GM23338 (cell line): Measurements from ENCODE around the gene CCDC73. TPM values are rescaled to one million over a fixed set of nuclear protein-coding genes. Genes with fewer than 3 reads are reported as not detected.

Experiments used
- ATAC-seq: fragments of 200-7000 bp; cut with Tn5 transposase; 3 replicates; pipeline ENCODE4 v1.9.1; 2020
- DNase-seq: peaks from one replicate; pipeline ENCODE4 v3.0.0-alpha.2; 2015; ENCODE audit warnings: low spot score
- H2AFZ ChIP-seq: fragments of 200-600 bp; sonication (generic); 2 replicates; pipeline ENCODE4 v1.8.0; 2016; ENCODE audit warnings: antibody characterized with exemption, mild to moderate bottlenecking, moderate library complexity
- H3F3A ChIP-seq: fragments of 200-600 bp; sonication (generic); replicated peaks from 2 replicates; pipeline ENCODE4 v1.8.0; 2017; ENCODE audit warnings: antibody characterized with exemption, mixed run types, low read depth
- H3K27ac ChIP-seq: fragments of 200-600 bp; sonication (generic); 2 replicates; pipeline ENCODE4 v1.6.1; 2016; ENCODE audit warnings: low read depth
- H3K27me3 ChIP-seq: fragments of 200-600 bp; sonication (generic); 2 replicates; pipeline ENCODE4 v1.8.0; 2016; ENCODE audit warnings: mild to moderate bottlenecking, mixed run types, moderate library complexity; ENCODE audit not compliant: insufficient read depth
- H3K36me3 ChIP-seq: fragments of 200-600 bp; sonication (generic); 2 replicates; pipeline ENCODE4 v1.8.0; 2016; ENCODE audit warnings: mild to moderate bottlenecking; ENCODE audit not compliant: insufficient read depth
- H3K4me1 ChIP-seq: fragments of 200-600 bp; sonication (generic); 2 replicates; pipeline ENCODE4 v1.8.0; 2016; ENCODE audit warnings: mild to moderate bottlenecking, moderate library complexity; ENCODE audit not compliant: insufficient read depth
- H3K4me2 ChIP-seq: fragments of 200-600 bp; sonication (generic); 2 replicates; pipeline ENCODE4 v1.7.1; 2017; ENCODE audit warnings: mixed run types
- H3K4me3 ChIP-seq: fragments of 200-600 bp; sonication (generic); 2 replicates; pipeline ENCODE4 v1.6.1; 2016; ENCODE audit warnings: mixed run types
- H3K79me2 ChIP-seq: fragments of 200-600 bp; sonication (generic); replicated peaks from 2 replicates; pipeline ENCODE4 v1.8.0; 2017; ENCODE audit warnings: mild to moderate bottlenecking; ENCODE audit not compliant: insufficient read depth
- H3K9me2 ChIP-seq: fragments of 200-600 bp; sonication (generic); 2 replicates; pipeline ENCODE4 v1.8.0; 2017; ENCODE audit not compliant: insufficient read depth
- H4K20me1 ChIP-seq: fragments of 200-600 bp; sonication (generic); replicated peaks from 2 replicates; pipeline ENCODE4 v1.8.0; 2017; ENCODE audit warnings: mild to moderate bottlenecking; ENCODE audit not compliant: insufficient read depth
- H3K27ac Mint-ChIP-seq: 2 replicates; pipeline ENCODE4 v1.8.0; 2020; ENCODE audit warnings: inconsistent platforms, mild to moderate bottlenecking, moderate library complexity, mixed read lengths
- H3K27me3 Mint-ChIP-seq: 3 replicates; pipeline ENCODE4 v1.8.0; 2022; ENCODE audit warnings: low read depth, mild to moderate bottlenecking, moderate library complexity, mixed read lengths, inconsistent platforms; ENCODE audit not compliant: insufficient read depth, poor library complexity
- H3K36me3 Mint-ChIP-seq: 3 replicates; pipeline ENCODE4 v1.8.0; 2021; ENCODE audit warnings: low read depth, mild to moderate bottlenecking, inconsistent platforms, moderate library complexity, mixed read lengths
- H3K4me1 Mint-ChIP-seq: 3 replicates; pipeline ENCODE4 v1.8.0; 2020; ENCODE audit warnings: mild to moderate bottlenecking, inconsistent platforms, mixed read lengths
- H3K4me3 Mint-ChIP-seq: 3 replicates; pipeline ENCODE4 v1.8.0; 2021; ENCODE audit warnings: moderate library complexity, mild to moderate bottlenecking, inconsistent platforms, mixed read lengths
- H3K9me3 Mint-ChIP-seq: 3 replicates; pipeline ENCODE4 v1.8.0; 2020; ENCODE audit warnings: moderate library complexity, mild to moderate bottlenecking, inconsistent platforms, mixed read lengths
- CREB1 ChIP-seq: fragments of 250-450 bp; sonication (Bioruptor Pico); IDR thresholded peaks from 2 replicates; pipeline ENCODE4 v1.5.0; 2020; ENCODE audit warnings: low read depth, mild to moderate bottlenecking, moderate library complexity
- EZH2 ChIP-seq: fragments of 200-600 bp; sonication (generic); IDR thresholded peaks from one replicate; pipeline ENCODE4 v1.8.0; 2017; ENCODE audit warnings: antibody characterized with exemption, mild to moderate bottlenecking, low read depth; ENCODE audit not compliant: unreplicated experiment
- EZH2phosphoT487 ChIP-seq: fragments of 200-600 bp; sonication (generic); IDR thresholded peaks from one replicate; pipeline ENCODE4 v1.8.1; 2018; ENCODE audit warnings: antibody characterized with exemption; ENCODE audit not compliant: unreplicated experiment
- JUNB ChIP-seq: IDR thresholded peaks from one replicate; pipeline ENCODE4 v1.6.1; 2016; ENCODE audit warnings: antibody characterized with exemption; ENCODE audit not compliant: unreplicated experiment
- NANOG ChIP-seq: IDR thresholded peaks from 2 replicates; pipeline ENCODE4 v1.6.1; 2016; ENCODE audit warnings: antibody characterized with exemption, borderline replicate concordance
- POLR2AphosphoS5 ChIP-seq: IDR thresholded peaks from 2 replicates; pipeline ENCODE4 v1.6.1; 2016; ENCODE audit warnings: antibody characterized with exemption, low read depth
- STAT1 ChIP-seq: IDR thresholded peaks from one replicate; pipeline ENCODE4 v1.6.1; 2016; ENCODE audit warnings: antibody characterized with exemption; ENCODE audit not compliant: unreplicated experiment
- ZNF114 ChIP-seq: fragments of 250-450 bp; sonication (Bioruptor Pico); IDR thresholded peaks from 2 replicates; pipeline ENCODE4 v1.5.0; 2020; ENCODE audit warnings: mild to moderate bottlenecking, moderate library complexity
- ZNF331 ChIP-seq: fragments of 250-450 bp; sonication (Bioruptor Pico); IDR thresholded peaks from 2 replicates; pipeline ENCODE4 v1.5.0; 2020; ENCODE audit warnings: low read depth, mild to moderate bottlenecking, moderate library complexity
- polyA plus RNA-seq: library from polyadenylated mRNA; unstranded; fragments of >200 nt; fragmentation: Nextera tagmentation; extraction: Ambion mirVana; gene quantifications from 2 replicates; pipeline ENCODE4 v1.2.1, GENCODE V29; 2016
- total RNA-seq: library from RNA; depleted of rRNA; stranded (reverse); fragments of >200 nt; shearing (Covaris generic); gene quantifications from 2 replicates; pipeline ENCODE4 v1.2.3, GENCODE V29; 2014
- TF ChIP-seq, protein P1 (sequence below), 2 experiments: fragments of 200-600 bp in 1 of 2; sonication (generic) in 1 of 2; conservative IDR thresholded peaks; 2 replicates each; pipeline versions ENCODE4 v1.5.1 to v1.6.1; 2016 to 2017; ENCODE audit warnings: antibody characterized with exemption in 2 of 2, low read depth in 2 of 2, mild to moderate bottlenecking in 2 of 2, moderate library complexity in 1 of 2
- TF ChIP-seq, protein P2 (sequence below): IDR thresholded peaks from 2 replicates; pipeline ENCODE4 v1.6.1; 2016; ENCODE audit warnings: antibody characterized with exemption
- TF ChIP-seq, protein P3 (sequence below): IDR thresholded peaks from one replicate; pipeline ENCODE4 v1.6.1; 2018; ENCODE audit warnings: antibody characterized with exemption; ENCODE audit not compliant: unreplicated experiment
- TF ChIP-seq, protein P4 (sequence below): fragments of 250-450 bp; sonication (Bioruptor Pico); IDR thresholded peaks from 2 replicates; pipeline ENCODE4 v1.5.0; 2020; ENCODE audit warnings: mild to moderate bottlenecking, moderate library complexity

CCDC73 gene
- total and polyA plus RNA-seq, 2 experiments from 2014 or later, result 0.06 TPM; not detected in 1

DNA sequence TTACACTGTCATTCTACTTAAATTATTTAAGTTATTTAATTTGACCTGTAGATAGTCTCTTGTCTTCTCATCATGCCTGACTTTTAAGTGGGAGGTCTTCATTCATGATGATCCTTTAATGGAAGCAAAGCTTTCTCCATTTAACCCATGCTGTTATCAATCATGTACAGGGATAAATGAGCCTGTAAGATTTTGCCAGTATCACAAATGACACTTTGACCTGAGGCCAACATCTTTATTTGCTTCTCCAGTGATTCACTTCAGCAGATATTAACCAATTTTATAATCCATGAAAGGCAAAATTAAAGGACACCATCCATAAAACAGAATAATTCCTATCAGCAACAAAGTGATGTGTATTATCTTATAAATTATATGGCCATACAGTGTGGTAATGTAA, 7.7 kb downstream of the CCDC73 start (continued):
- TF ChIP-seq EZH2, result no peak
- no peak for TF ChIP-seq EZH2phosphoT487
- no peak for TF ChIP-seq ZNF331
- TF ChIP-seq STAT1, result no peak
- TF ChIP-seq CREB1 (CRISPR knock-in tag), result no peak
- TF ChIP-seq, protein P1, sequence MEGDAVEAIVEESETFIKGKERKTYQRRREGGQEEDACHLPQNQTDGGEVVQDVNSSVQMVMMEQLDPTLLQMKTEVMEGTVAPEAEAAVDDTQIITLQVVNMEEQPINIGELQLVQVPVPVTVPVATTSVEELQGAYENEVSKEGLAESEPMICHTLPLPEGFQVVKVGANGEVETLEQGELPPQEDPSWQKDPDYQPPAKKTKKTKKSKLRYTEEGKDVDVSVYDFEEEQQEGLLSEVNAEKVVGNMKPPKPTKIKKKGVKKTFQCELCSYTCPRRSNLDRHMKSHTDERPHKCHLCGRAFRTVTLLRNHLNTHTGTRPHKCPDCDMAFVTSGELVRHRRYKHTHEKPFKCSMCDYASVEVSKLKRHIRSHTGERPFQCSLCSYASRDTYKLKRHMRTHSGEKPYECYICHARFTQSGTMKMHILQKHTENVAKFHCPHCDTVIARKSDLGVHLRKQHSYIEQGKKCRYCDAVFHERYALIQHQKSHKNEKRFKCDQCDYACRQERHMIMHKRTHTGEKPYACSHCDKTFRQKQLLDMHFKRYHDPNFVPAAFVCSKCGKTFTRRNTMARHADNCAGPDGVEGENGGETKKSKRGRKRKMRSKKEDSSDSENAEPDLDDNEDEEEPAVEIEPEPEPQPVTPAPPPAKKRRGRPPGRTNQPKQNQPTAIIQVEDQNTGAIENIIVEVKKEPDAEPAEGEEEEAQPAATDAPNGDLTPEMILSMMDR (conservative IDR thresholded peaks at IDR 0.05; ENCODE audit: low read depth in 2 of 2), result no peak
- no peak for TF ChIP-seq ZNF114 (CRISPR knock-in tag)
- TF ChIP-seq, protein P2, sequence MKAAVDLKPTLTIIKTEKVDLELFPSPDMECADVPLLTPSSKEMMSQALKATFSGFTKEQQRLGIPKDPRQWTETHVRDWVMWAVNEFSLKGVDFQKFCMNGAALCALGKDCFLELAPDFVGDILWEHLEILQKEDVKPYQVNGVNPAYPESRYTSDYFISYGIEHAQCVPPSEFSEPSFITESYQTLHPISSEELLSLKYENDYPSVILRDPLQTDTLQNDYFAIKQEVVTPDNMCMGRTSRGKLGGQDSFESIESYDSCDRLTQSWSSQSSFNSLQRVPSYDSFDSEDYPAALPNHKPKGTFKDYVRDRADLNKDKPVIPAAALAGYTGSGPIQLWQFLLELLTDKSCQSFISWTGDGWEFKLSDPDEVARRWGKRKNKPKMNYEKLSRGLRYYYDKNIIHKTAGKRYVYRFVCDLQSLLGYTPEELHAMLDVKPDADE, result no peak
- TF ChIP-seq, protein P3, sequence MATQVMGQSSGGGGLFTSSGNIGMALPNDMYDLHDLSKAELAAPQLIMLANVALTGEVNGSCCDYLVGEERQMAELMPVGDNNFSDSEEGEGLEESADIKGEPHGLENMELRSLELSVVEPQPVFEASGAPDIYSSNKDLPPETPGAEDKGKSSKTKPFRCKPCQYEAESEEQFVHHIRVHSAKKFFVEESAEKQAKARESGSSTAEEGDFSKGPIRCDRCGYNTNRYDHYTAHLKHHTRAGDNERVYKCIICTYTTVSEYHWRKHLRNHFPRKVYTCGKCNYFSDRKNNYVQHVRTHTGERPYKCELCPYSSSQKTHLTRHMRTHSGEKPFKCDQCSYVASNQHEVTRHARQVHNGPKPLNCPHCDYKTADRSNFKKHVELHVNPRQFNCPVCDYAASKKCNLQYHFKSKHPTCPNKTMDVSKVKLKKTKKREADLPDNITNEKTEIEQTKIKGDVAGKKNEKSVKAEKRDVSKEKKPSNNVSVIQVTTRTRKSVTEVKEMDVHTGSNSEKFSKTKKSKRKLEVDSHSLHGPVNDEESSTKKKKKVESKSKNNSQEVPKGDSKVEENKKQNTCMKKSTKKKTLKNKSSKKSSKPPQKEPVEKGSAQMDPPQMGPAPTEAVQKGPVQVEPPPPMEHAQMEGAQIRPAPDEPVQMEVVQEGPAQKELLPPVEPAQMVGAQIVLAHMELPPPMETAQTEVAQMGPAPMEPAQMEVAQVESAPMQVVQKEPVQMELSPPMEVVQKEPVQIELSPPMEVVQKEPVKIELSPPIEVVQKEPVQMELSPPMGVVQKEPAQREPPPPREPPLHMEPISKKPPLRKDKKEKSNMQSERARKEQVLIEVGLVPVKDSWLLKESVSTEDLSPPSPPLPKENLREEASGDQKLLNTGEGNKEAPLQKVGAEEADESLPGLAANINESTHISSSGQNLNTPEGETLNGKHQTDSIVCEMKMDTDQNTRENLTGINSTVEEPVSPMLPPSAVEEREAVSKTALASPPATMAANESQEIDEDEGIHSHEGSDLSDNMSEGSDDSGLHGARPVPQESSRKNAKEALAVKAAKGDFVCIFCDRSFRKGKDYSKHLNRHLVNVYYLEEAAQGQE, result no peak
- no peak for TF ChIP-seq POLR2AphosphoS5
- no peak for TF ChIP-seq NANOG

DNA sequence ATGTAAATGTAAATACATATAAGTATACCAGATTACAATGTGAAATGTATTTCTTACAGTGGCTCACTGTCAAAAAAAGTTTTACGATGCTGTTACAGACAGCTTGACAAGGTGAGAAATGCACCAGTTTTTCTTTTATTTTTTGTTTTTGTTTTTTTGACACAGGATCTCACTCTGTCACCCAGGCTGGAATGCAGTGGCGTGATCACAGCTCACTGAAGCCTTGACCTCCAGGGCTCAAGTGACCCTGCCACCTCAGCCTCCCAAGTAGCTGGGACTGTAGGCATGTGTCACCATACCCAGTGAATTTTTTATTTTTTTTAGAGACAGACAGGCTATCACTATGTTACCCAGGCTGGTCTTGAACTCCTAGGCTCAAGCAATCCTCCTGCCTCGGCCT, 9.2 kb downstream of the CCDC73 start:
- no peak overlapping the region for H3K27ac Mint-ChIP-seq
- Histone ChIP-seq H3K27me3 (no peaks in the 10 kb centered on the region), H3K79me2 (no peaks in the 10 kb centered on the region), H3K4me1 (no peaks in the 10 kb centered on the region), H3K4me2 (no peak overlapping the region), H3K9me2 (no peaks in the 10 kb centered on the region), H2AFZ (no peak overlapping the region), H3K4me3 (no peak overlapping the region), H3K27ac (no peak overlapping the region), H4K20me1 (no peaks in the 10 kb centered on the region), H3F3A (no peaks in the 10 kb centered on the region), H3K36me3 (no peaks in the 10 kb centered on the region)
- no peak overlapping the region for H3K4me3 Mint-ChIP-seq
- ATAC-seq (no peak), DNase-seq (no peak)
- H3K9me3 Mint-ChIP-seq, result no peaks in the 10 kb centered on the region
- no peaks in the 10 kb centered on the region for H3K36me3 Mint-ChIP-seq
- no peaks in the 10 kb centered on the region for H3K4me1 Mint-ChIP-seq
- H3K27me3 Mint-ChIP-seq, result no peaks in the 10 kb centered on the region
- TF ChIP-seq, protein P4, sequence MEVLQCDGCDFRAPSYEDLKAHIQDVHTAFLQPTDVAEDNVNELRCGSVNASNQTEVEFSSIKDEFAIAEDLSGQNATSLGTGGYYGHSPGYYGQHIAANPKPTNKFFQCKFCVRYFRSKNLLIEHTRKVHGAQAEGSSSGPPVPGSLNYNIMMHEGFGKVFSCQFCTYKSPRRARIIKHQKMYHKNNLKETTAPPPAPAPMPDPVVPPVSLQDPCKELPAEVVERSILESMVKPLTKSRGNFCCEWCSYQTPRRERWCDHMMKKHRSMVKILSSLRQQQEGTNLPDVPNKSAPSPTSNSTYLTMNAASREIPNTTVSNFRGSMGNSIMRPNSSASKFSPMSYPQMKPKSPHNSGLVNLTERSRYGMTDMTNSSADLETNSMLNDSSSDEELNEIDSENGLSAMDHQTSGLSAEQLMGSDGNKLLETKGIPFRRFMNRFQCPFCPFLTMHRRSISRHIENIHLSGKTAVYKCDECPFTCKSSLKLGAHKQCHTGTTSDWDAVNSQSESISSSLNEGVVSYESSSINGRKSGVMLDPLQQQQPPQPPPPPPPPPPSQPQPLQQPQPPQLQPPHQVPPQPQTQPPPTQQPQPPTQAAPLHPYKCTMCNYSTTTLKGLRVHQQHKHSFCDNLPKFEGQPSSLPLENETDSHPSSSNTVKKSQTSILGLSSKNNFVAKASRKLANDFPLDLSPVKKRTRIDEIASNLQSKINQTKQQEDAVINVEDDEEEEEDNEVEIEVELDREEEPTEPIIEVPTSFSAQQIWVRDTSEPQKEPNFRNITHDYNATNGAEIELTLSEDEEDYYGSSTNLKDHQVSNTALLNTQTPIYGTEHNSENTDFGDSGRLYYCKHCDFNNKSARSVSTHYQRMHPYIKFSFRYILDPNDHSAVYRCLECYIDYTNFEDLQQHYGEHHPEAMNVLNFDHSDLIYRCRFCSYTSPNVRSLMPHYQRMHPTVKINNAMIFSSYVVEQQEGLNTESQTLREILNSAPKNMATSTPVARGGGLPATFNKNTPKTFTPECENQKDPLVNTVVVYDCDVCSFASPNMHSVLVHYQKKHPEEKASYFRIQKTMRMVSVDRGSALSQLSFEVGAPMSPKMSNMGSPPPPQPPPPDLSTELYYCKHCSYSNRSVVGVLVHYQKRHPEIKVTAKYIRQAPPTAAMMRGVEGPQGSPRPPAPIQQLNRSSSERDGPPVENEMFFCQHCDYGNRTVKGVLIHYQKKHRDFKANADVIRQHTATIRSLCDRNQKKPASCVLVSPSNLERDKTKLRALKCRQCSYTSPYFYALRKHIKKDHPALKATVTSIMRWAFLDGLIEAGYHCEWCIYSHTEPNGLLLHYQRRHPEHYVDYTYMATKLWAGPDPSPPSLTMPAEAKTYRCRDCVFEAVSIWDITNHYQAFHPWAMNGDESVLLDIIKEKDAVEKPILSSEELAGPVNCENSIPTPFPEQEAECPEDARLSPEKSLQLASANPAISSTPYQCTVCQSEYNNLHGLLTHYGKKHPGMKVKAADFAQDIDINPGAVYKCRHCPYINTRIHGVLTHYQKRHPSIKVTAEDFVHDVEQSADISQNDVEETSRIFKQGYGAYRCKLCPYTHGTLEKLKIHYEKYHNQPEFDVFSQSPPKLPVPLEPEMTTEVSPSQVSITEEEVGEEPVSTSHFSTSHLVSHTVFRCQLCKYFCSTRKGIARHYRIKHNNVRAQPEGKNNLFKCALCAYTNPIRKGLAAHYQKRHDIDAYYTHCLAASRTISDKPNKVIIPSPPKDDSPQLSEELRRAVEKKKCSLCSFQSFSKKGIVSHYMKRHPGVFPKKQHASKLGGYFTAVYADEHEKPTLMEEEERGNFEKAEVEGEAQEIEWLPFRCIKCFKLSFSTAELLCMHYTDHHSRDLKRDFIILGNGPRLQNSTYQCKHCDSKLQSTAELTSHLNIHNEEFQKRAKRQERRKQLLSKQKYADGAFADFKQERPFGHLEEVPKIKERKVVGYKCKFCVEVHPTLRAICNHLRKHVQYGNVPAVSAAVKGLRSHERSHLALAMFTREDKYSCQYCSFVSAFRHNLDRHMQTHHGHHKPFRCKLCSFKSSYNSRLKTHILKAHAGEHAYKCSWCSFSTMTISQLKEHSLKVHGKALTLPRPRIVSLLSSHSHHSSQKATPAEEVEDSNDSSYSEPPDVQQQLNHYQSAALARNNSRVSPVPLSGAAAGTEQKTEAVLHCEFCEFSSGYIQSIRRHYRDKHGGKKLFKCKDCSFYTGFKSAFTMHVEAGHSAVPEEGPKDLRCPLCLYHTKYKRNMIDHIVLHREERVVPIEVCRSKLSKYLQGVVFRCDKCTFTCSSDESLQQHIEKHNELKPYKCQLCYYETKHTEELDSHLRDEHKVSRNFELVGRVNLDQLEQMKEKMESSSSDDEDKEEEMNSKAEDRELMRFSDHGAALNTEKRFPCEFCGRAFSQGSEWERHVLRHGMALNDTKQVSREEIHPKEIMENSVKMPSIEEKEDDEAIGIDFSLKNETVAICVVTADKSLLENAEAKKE (CRISPR knock-in tag), result no peak
- TF ChIP-seq JUNB (no peak), POLR2AphosphoS5 (no peak), EZH2phosphoT487 (no peak), ZNF114 (CRISPR knock-in tag) (no peak), CREB1 (CRISPR knock-in tag) (no peak)
